NK-92 treated with Interleukin-12 subunit alpha and Interleukin-12 subunit beta, amount 100 ng/mL, for 24 hours (cell line): Measurements from ENCODE around the gene RNF215.

ENCODE experiments used
- DNase-seq: peaks from one replicate; lab custom pipeline; 2025; lab: John Stamatoyannopoulos, UW

Gene RNF215

GRCh38 chr22:30396871-30397655 lies 9.9 kb upstream of the RNF215 start, which contains the start of gene SEC14L2:
Gene SEC14L2 (plus strand): TSS chr22:30397018. CDS start chr22:30397117, 99 bp downstream.
- DNase-seq, result no peak

- DNase-seq, result no peak
Measured at GRCh38 chr22:30393885-30394284, 6.7 kb upstream of the RNF215 start.

GRCh38 chr22:30393322-30393680 lies 6.1 kb upstream of the RNF215 start:
- no peak for DNase-seq

- DNase-seq, result no peak
Measured at GRCh38 chr22:30392661-30393321, 5.6 kb upstream of the RNF215 start.

GRCh38 chr22:30390974-30391691 lies 3.9 kb upstream of the RNF215 start:
- DNase-seq, result peak; percentile 21

- no peak for DNase-seq
Measured at GRCh38 chr22:30386608-30386959, 627 bp downstream of the RNF215 start.

- no peak for DNase-seq
Measured at GRCh38 chr22:30385942-30386341, 1.3 kb downstream of the RNF215 start.

GRCh38 chr22:30383061-30383460 lies 4.2 kb downstream of the RNF215 start:
- DNase-seq, result no peak

GRCh38 chr22:30382340-30382739 lies 4.9 kb downstream of the RNF215 start:
- DNase-seq, result no peak

- DNase-seq, result no peak
Measured at GRCh38 chr22:30381264-30381663, 5.9 kb downstream of the RNF215 start.

- DNase-seq, result no peak
Measured at GRCh38 chr22:30380011-30380410, 7.2 kb downstream of the RNF215 start.

GRCh38 chr22:30375312-30375849 lies 11.8 kb downstream of the RNF215 start:
- no peak for DNase-seq

GRCh38 chr22:30373331-30374325 lies 13.6 kb downstream of the RNF215 start:
- no peak for DNase-seq

GRCh38 chr22:30372915-30373314 lies 14.3 kb downstream of the RNF215 start:
- no peak for DNase-seq

- DNase-seq, result no peak
Measured at GRCh38 chr22:30371981-30372380, 15.2 kb downstream of the RNF215 start.

- no peak for DNase-seq
Measured at GRCh38 chr22:30371321-30371720, 15.9 kb downstream of the RNF215 start.

GRCh38 chr22:30370641-30371230 lies 16.5 kb downstream of the RNF215 start:
- no peak for DNase-seq

GRCh38 chr22:30368420-30368819 lies 18.8 kb downstream of the RNF215 start:
- DNase-seq, result no peak

- no peak for DNase-seq
Measured at GRCh38 chr22:30365891-30366290, 21.3 kb downstream of the RNF215 start.

- DNase-seq, result no peak
Measured at GRCh38 chr22:30362651-30363281, 24.4 kb downstream of the RNF215 start.
